GM13977 (cell line): ENCODE data around the gene MT1B.

Experiments
- DNase-seq: peaks from one replicate; pipeline ENCODE4 v3.0.0; 2012; ENCODE audit warnings: low spot score
- in situ Hi-C: fragments of 300-500 bp; cut with MboI; formaldehyde crosslinking; loops from one replicate; pipeline ENCODE4 v1.12.0; 2022; ENCODE audit warnings: low sequenced_read_pairs, low pct_unique_long_range_greater_than_20kb, mixed read lengths, inconsistent platforms; ENCODE audit not compliant: unreplicated experiment
- TF ChIP-seq, protein P1 (sequence below): IDR thresholded peaks from 2 replicates; pipeline ENCODE4 v1.5.1; 2012; ENCODE audit warnings: mild to moderate bottlenecking, control low read depth; ENCODE audit not compliant: insufficient read depth; ENCODE audit errors: extremely low read depth, missing control alignments

Gene MT1B

DNA sequence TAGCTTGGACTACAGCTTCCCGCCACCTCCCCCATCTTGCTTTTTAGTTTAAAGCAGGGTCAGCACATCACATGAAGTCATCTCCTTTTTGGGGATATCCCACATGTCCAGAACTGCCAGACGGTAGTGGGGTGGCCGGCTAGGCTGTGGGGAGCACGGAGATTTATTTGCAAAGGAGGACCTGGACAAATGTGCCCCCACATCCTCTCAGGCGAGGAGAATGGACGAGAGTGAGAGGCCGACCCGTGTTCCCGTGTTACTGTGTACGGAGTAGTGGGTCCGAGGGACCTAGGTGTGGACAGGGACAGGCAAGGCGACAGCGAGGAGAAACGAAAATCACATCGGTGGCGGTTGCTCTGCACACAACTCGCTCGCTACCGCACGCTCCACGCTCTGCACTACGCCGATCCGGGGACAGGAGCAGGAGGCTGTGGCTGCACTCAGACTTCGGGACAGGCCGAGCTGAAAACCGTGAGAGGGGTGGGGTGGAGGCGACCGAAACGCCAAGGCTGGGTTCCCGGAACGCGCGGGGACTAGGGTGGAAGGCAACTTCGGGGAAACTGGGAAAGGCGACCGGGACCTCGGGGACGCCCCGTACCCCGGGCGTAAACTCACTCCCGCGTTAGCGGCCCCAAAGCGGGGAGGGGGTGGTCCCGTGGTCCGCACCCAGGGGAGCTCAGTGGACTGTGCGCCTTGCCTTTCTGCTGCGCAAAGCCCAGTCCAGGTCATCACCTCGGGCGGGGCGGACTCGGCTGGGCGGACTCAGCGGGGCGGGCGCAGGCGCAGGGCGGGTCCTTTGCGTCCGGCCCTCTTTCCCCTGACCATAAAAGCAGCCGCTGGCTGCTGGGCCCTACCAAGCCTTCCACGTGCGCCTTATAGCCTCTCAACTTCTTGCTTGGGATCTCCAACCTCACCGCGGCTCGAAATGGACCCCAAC, 13.6 kb upstream of the MT1B start, which contains the start of gene MT1A:
TSS of gene MT1A (plus strand) at position 853 of the 937 bp plus-strand sequence. CDS start at position 926, 73 bp downstream.
- DNase-seq = no peak
- TF ChIP-seq, protein P1, sequence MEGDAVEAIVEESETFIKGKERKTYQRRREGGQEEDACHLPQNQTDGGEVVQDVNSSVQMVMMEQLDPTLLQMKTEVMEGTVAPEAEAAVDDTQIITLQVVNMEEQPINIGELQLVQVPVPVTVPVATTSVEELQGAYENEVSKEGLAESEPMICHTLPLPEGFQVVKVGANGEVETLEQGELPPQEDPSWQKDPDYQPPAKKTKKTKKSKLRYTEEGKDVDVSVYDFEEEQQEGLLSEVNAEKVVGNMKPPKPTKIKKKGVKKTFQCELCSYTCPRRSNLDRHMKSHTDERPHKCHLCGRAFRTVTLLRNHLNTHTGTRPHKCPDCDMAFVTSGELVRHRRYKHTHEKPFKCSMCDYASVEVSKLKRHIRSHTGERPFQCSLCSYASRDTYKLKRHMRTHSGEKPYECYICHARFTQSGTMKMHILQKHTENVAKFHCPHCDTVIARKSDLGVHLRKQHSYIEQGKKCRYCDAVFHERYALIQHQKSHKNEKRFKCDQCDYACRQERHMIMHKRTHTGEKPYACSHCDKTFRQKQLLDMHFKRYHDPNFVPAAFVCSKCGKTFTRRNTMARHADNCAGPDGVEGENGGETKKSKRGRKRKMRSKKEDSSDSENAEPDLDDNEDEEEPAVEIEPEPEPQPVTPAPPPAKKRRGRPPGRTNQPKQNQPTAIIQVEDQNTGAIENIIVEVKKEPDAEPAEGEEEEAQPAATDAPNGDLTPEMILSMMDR = no peak
- in situ Hi-C loops = no loop called here

DNA sequence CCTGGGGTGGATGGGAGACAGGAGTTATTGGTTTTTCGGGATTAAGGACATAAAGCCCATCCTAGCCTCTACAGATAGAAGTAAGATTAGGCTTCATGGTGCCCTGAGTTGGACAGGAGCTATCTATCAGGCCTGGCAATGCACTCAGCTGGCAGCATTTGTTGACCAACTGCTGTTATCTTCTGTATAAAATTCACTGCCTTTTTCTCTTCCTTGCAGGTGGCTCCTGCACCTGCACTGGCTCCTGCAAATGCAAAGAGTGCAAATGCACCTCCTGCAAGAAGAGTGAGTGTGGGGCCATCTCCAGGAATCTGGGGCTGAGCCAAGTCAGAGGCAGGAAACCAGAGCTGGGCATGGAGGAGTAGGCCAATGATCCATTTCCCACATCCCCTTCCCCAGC, 12.6 kb upstream of the MT1B start:
- TF ChIP-seq, protein P1 = no peak
- in situ Hi-C loops = no loop called here
- DNase-seq = no peak

DNA sequence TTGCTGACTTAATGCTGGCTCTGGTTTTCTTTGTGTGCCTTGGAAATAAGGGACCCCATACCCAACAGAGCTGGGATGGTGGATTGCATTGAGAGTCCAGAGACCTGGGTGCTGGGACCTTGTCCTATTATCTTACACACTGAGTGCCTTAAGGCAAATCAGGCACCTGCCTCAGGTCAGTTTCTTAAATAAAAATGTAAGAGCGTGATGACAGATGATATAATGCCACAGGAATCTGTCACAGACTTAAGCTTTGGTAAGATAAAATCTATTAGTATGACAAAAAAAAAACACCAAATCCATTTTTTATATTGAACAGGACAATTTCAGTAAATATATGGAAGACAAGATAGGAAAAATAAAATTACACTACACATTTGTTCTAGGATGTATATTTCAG, 11.6 kb upstream of the MT1B start:
- TF ChIP-seq, protein P1 = no peak
- DNase-seq = no peak
- in situ Hi-C loops = no loop called here

DNA sequence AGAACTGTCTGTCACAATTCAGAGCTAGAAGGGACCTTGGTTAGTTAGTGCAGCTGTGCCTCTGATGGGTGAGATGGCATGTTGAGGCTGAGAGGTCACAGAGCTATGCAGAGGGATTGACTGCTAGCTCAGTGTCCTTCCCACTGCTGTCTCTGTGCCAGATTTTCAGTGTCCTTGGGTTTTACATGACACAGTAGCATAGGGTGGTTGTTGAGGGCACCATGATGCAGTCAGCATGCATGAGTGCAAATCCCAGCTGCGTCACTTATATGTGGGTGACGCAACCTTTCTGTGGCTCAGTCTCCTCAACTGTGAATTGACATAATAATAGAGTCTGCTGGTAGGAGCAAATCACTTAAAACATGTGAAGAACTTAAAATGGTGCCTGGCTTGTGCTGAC, 10.5 kb upstream of the MT1B start:
- DNase-seq = no peak
- TF ChIP-seq, protein P1 = no peak
- in situ Hi-C loops = no loop called here

DNA sequence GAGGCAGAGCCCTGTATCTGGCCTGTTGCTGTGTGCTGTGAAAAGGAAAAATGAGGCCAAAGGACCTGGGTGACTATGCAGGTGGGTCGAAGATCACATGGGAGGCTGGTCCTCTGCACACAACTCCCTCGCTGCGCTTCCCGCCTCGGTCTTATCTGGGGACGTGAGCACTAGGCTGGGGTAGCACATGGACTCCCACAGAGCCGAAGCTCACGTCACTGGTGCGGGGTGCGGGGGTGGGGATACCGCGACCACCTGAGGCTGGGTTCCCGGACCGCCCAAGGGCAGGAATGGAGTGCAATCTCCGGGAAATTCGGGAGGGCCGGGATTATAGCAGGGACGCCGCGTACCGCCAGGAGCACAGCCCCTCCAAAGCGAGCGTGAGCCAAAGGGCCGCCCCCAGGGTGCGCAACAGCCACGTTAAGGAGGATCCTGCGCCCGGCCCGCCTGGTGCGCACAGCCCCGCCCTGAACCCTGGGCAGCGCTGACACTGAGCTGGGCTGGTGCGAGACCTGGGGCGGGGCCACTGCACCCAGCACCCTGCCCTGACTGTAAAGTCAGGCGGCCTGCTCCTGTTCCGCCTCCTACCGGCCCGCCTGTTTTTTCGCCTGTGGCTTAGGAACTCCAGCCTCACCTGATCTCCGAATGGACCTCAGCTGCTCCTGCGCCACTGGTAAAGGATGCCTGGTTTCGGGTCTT, 8.5 kb upstream of the MT1B start:
- in situ Hi-C loops = no loop called here
- TF ChIP-seq, protein P1 = peak; percentile 21
- DNase-seq = peak; percentile 64

DNA sequence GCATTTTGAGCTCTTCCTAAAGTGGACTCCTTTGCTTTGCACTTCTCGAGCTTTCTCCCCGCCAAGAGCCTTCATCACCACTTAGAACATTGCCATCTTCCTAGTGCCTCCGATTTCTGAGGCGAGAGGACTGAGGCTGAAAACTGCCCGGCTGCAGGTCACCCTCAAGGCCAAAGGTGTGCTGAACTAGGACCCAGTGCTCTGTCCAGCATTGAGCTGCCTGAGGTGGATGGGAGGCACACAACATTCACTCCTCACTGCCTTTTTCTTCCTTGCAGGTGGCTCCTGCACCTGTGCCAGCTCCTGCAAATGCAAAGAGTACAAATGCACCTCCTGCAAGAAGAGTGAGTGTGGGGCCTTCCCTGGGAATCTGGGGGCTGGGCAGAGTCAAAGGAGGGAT, 7.9 kb upstream of the MT1B start:
- no peak for DNase-seq
- in situ Hi-C loops = no loop called here
- TF ChIP-seq, protein P1 = no peak
